Coronary artery (tissue), 2 donors: ENCODE data around the gene PSMD2.
A peak's percentile ranks its signal among the peaks of the same experiment; 100 is the strongest.

ENCODE experiments used
- DNase-seq: peaks from one replicate; pipeline ENCODE4 v3.0.0-alpha.2; 2017; ENCODE audit warnings: low spot score
- H3K27ac ChIP-seq, 2 donors: fragments of 200-600 bp; sonication (generic); one replicate each; pipeline ENCODE4 v1.5.1; 2016 to 2019
- H3K4me3 ChIP-seq: fragments of 200-600 bp; sonication (generic); 2 replicates; pipeline ENCODE4 v1.5.1; 2016; ENCODE audit warnings: mild to moderate bottlenecking, moderate library complexity
- TF ChIP-seq, protein P1 (sequence below): fragments of 200-600 bp; sonication (generic); IDR thresholded peaks from one replicate; pipeline ENCODE4 v1.5.1; 2019; ENCODE audit warnings: antibody characterized with exemption

PSMD2 gene

DNA sequence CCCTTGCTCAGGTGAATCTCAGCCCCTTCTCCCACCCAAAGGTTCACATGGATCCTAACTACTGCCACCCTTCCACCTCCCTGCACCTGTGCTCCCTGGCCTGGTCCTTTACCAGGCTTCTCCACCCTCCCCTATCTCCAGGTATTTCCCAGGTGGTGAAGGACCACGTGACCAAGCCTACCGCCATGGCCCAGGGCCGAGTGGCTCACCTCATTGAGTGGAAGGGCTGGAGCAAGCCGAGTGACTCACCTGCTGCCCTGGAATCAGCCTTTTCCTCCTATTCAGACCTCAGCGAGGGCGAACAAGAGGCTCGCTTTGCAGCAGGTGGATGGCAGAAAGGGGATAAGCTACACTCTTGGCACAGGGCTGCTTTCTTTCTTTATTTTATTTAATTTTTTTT, 42.9 kb downstream of the PSMD2 start:
- DNase-seq, result no peak
- H3K4me3 ChIP-seq, result no peak overlapping the region
- no peak overlapping the region for H3K27ac ChIP-seq
- TF ChIP-seq, protein P1, sequence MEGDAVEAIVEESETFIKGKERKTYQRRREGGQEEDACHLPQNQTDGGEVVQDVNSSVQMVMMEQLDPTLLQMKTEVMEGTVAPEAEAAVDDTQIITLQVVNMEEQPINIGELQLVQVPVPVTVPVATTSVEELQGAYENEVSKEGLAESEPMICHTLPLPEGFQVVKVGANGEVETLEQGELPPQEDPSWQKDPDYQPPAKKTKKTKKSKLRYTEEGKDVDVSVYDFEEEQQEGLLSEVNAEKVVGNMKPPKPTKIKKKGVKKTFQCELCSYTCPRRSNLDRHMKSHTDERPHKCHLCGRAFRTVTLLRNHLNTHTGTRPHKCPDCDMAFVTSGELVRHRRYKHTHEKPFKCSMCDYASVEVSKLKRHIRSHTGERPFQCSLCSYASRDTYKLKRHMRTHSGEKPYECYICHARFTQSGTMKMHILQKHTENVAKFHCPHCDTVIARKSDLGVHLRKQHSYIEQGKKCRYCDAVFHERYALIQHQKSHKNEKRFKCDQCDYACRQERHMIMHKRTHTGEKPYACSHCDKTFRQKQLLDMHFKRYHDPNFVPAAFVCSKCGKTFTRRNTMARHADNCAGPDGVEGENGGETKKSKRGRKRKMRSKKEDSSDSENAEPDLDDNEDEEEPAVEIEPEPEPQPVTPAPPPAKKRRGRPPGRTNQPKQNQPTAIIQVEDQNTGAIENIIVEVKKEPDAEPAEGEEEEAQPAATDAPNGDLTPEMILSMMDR, result no peak

GRCh38 chr3:184343200-184343876, 44.3 kb downstream of the PSMD2 start:
- H3K27ac ChIP-seq, result no peak overlapping the region
- DNase-seq, result no peak
- no peak overlapping the region for H3K4me3 ChIP-seq
- TF ChIP-seq, protein P1, result no peak

GRCh38 chr3:184344579-184345316, 45.7 kb downstream of the PSMD2 start:
- DNase-seq, result no peak
- TF ChIP-seq, protein P1, result no peak
- peak overlapping the region in 1 of 2 donors; percentile 15 for H3K27ac ChIP-seq
- H3K4me3 ChIP-seq, result no peak overlapping the region

- TF ChIP-seq, protein P1, result no peak
- H3K4me3 ChIP-seq, result no peak overlapping the region
- peak overlapping the region in 1 of 2 donors; percentile 15 for H3K27ac ChIP-seq
- no peak for DNase-seq
Observed at GRCh38 chr3:184345317-184346144, 46.5 kb downstream of the PSMD2 start.

- Histone ChIP-seq H3K4me3 (no peak overlapping the region), H3K27ac (no peak overlapping the region)
- no peak for DNase-seq
- TF ChIP-seq, protein P1, result no peak
Observed at GRCh38 chr3:184346480-184347190, 47.6 kb downstream of the PSMD2 start.

DNA sequence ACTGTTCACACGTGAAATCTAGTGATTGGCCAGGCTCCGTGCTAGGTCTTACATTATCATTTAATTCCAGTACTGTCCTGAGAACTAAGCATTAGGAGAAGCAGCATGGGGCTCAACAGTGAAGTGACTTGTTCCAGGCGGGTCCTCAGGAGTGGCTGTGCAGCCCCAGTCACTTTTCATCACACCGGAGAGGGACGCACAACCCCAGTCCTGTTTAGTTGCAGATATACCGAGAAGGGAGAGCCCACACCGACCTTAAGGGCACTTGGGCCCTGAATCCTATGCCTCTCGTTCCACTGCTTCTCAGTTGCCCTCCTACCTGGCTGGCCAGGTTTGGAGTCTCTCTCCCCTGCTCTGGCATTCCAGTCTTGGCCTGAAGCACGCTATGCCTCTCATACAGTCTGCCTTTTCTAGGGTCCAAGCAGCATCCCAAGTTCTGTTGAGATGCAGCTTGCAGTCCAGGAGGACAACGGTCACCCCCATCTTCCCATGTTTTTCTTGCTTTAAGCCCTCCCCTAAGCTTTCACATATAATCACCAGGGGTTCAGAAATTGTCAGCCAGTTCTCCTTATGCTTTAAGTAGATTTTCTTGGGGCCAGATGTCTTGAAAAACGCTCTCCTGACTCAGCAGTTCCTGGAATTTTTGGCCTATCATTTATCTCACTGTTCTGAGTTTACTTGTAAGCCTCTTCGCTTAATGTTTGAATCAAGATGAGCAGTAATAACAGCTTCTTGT, 48.4 kb downstream of the PSMD2 start:
- DNase-seq, result no peak
- no peak overlapping the region for H3K4me3 ChIP-seq
- no peak overlapping the region for H3K27ac ChIP-seq
- TF ChIP-seq, protein P1, result no peak
